ENCODE results near the gene PRMT1. TPM values are rescaled to one million over a fixed set of nuclear protein-coding genes. Genes with fewer than 3 reads are reported as not detected.

Gene PRMT1
- total RNA-seq, 4 donors from 2014 or later: 150 to 250 (median 170) TPM

DNA sequence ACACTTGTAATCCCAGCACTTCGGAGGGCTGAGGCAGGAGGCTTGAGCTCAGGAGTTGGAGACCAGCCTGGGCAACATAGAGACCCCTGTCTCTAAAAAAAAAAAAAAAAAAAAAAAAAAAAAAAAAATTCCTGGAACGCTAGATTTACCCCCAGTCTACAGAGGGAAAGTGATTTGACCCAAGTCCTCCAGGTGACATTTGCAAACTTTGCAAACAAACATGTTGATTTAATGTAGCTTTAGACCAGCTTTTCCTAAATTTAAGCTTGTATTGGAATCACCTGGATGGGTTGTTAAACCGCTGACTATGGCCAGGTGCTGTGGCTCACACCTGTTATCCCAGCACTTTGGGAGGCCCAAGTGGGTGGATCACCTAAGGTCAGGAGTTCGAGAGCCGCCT, 22.3 kb downstream of the PRMT1 start:
- TF ChIP-seq, protein P1, sequence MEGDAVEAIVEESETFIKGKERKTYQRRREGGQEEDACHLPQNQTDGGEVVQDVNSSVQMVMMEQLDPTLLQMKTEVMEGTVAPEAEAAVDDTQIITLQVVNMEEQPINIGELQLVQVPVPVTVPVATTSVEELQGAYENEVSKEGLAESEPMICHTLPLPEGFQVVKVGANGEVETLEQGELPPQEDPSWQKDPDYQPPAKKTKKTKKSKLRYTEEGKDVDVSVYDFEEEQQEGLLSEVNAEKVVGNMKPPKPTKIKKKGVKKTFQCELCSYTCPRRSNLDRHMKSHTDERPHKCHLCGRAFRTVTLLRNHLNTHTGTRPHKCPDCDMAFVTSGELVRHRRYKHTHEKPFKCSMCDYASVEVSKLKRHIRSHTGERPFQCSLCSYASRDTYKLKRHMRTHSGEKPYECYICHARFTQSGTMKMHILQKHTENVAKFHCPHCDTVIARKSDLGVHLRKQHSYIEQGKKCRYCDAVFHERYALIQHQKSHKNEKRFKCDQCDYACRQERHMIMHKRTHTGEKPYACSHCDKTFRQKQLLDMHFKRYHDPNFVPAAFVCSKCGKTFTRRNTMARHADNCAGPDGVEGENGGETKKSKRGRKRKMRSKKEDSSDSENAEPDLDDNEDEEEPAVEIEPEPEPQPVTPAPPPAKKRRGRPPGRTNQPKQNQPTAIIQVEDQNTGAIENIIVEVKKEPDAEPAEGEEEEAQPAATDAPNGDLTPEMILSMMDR (IDR thresholded peaks at IDR 0.05): no peak
- no peak for ATAC-seq (ENCODE audit: low FRiP score)
- DNase-seq (ENCODE audit: low spot score): no peak

DNA sequence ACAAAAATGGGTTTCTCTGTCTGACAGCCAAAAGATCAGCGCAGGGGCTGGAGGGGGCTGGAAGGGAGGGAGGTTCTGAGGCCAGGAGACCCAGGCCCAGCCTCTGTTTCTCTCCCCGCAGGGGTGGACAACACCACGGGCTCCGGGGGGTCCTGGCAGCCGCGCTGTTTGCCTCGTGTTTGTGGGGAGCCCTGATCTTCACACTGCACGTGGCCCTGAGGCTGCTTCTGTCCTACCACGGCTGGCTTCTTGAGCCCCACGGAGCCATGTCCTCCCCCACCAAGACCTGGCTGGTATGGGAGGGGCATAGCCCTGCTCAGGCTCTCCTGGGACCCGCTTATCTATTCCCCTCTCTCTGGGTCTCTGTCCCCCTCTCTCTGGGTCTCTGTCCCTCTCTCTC, 23.5 kb downstream of the PRMT1 start:
- TF ChIP-seq, protein P1 (IDR thresholded peaks at IDR 0.05): no peak
- ATAC-seq (ENCODE audit: low FRiP score) (no peak), DNase-seq (ENCODE audit: low spot score) (no peak)

DNA sequence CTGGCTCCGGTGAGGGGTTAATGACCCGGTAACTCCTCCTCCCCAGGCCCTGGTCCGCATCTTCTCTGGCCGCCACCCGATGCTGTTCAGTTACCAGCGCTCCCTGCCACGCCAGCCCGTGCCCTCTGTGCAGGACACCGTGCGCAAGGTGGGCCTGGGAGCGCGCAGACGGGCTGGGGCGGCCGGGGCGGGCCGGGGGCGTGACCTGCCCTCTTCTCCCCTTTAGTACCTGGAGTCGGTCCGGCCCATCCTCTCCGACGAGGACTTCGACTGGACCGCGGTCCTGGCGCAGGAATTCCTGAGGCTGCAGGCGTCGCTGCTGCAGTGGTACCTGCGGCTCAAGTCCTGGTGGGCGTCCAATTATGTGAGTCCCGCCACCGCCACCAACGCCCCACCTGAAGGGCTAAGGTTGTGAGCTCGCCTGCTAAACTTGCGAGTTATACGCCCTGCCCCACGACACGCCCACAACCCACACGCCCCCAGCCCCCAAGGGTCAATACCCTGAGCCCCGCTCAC, 24.3 kb downstream of the PRMT1 start:
- DNase-seq (ENCODE audit: low spot score) (no peak), ATAC-seq (ENCODE audit: low FRiP score) (no peak)
- TF ChIP-seq, protein P1 (IDR thresholded peaks at IDR 0.05): no peak

DNA sequence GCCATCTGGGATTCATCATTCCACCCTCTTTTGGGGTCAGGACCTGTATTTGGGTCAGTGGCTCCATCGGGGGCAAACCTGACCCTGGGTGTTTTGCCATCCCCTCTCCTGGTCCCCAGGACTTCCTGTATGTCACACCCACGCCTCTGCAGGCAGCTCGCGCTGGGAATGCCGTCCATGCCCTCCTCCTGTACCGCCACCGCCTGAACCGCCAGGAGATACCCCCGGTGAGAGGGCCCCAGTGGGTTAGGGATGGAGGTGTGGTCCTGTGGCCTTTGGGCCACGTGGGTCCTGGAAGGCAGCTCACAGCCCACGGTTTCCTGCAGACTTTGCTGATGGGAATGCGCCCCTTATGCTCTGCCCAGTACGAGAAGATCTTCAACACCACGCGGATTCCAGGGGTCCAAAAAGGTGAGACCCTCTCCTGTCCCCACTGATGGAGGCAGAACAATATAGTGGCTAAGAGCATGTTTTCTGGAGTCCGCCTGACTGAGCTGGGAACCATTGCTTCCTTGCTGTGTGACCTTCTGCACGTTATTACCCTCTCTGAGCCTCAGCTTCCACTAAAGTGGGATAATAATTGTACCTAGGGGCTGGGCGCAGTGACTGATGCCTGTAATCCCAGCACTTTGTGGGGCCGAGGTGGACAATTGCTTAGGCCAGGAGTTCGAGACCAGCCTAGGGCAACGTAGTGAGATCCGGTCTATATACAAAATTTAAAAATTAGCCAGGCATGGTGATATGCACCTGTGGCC, 28.0 kb downstream of the PRMT1 start:
- DNase-seq (ENCODE audit: low spot score) (no peak), ATAC-seq (ENCODE audit: low FRiP score) (no peak)
- TF ChIP-seq, protein P1 (IDR thresholded peaks at IDR 0.05): no peak

DNA sequence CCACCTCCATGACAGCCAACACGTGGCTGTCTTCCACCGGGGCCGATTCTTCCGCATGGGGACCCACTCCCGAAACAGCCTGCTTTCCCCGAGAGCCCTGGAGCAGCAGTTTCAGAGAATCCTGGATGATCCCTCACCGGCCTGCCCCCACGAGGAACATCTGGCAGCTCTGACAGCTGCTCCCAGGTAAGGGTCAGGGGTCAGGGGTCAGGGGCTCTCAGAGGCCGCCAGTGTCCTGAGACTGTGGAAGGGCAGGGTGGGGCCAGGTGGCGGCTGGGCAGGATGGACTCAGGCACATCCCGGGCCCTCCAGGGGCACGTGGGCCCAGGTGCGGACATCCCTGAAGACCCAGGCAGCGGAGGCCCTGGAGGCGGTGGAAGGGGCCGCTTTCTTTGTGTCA, 28.8 kb downstream of the PRMT1 start:
- DNase-seq (ENCODE audit: low spot score): no peak
- TF ChIP-seq, protein P1 (IDR thresholded peaks at IDR 0.05): no peak
- no peak for ATAC-seq (ENCODE audit: low FRiP score)

DNA sequence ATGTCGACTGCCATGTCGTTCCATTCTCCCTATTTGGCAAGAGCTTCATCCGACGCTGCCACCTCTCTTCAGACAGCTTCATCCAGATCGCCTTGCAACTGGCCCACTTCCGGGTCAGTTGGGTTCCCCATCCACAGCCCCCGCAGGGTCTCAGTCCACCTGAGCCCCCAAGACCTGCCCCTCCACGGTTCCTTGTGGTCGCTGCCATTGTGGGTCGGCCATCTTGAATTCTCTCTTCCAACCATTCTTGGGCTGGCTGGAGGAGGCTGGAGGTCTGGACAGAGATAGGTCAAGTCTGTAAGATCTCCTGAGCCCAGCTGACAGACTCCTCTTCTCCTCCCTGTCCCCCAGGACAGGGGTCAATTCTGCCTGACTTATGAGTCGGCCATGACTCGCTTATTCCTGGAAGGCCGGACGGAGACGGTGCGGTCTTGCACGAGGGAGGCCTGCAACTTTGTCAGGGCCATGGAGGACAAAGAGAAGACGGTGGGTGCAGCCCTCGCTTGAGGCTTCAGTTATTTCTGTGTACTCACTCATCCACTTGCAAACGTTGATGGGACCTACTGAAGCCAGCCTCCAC, 33.4 kb downstream of the PRMT1 start:
- ATAC-seq (ENCODE audit: low FRiP score): no peak
- DNase-seq (ENCODE audit: low spot score): no peak
- TF ChIP-seq, protein P1 (IDR thresholded peaks at IDR 0.05): no peak
